Measurements from ENCODE around the gene ARMC9. TPM values are rescaled to one million over a fixed set of nuclear protein-coding genes. Genes with fewer than 3 reads are reported as not detected.

ARMC9 gene
- total RNA-seq, 3 donors from 2014 or later, result 10.9 to 32.2 (median 11.9) TPM

- intact Hi-C loops (cut with DNase I, micrococcal nuclease), result no loop called here
- peak in 2 of 3 donors; percentile 38 to 65 for DNase-seq
- H3K9me3 ChIP-seq, result no peaks in the 10 kb centered on the region
- peak; percentile 37 for ATAC-seq
- TF ChIP-seq CTCF (IDR thresholded peaks at IDR 0.05), result no peak
- H3K4me1 ChIP-seq (ENCODE audit: low read depth), result peaks cover 6% of the 10 kb centered on the region
- H3K36me3 ChIP-seq (ENCODE audit: low read depth), result no peaks in the 10 kb centered on the region
- H3K4me3 ChIP-seq, result no peak overlapping the region
Measured at GRCh38 chr2:231321556-231322334, 123.3 kb downstream of the ARMC9 start.

GRCh38 chr2:231323316-231323715 lies 124.9 kb downstream of the ARMC9 start:
- H3K36me3 ChIP-seq (ENCODE audit: low read depth), result no peaks in the 10 kb centered on the region
- no peaks in the 10 kb centered on the region for H3K9me3 ChIP-seq
- DNase-seq (no peak), ATAC-seq (no peak)
- H3K4me1 ChIP-seq (ENCODE audit: low read depth), result peaks cover 6% of the 10 kb centered on the region
- intact Hi-C loops (cut with DNase I, micrococcal nuclease), result no loop called here
- no peak for TF ChIP-seq CTCF (IDR thresholded peaks at IDR 0.05)
- H3K4me3 ChIP-seq, result no peak overlapping the region

GRCh38 chr2:231325826-231326225 lies 127.4 kb downstream of the ARMC9 start:
- Histone ChIP-seq H3K4me1 (ENCODE audit: low read depth) (no peaks in the 10 kb centered on the region), H3K36me3 (ENCODE audit: low read depth) (no peaks in the 10 kb centered on the region), H3K4me3 (no peak overlapping the region), H3K9me3 (no peaks in the 10 kb centered on the region)
- TF ChIP-seq CTCF (IDR thresholded peaks at IDR 0.05), result no peak
- intact Hi-C loops (cut with DNase I, micrococcal nuclease), result no loop called here
- DNase-seq (no peak), ATAC-seq (no peak)

- no peak overlapping the region for H3K4me3 ChIP-seq
- no peaks in the 10 kb centered on the region for H3K4me1 ChIP-seq (ENCODE audit: low read depth)
- no peak for DNase-seq
- intact Hi-C loops (cut with DNase I, micrococcal nuclease), result no loop called here
- no peak for ATAC-seq
- no peak for TF ChIP-seq CTCF (IDR thresholded peaks at IDR 0.05)
- no peaks in the 10 kb centered on the region for H3K36me3 ChIP-seq (ENCODE audit: low read depth)
- H3K9me3 ChIP-seq, result no peaks in the 10 kb centered on the region
Measured at GRCh38 chr2:231326404-231326803, 128.0 kb downstream of the ARMC9 start.

- no peak for TF ChIP-seq CTCF (IDR thresholded peaks at IDR 0.05)
- no peaks in the 10 kb centered on the region for H3K4me1 ChIP-seq (ENCODE audit: low read depth)
- intact Hi-C loops (cut with DNase I, micrococcal nuclease), result no loop called here
- ATAC-seq, result no peak
- no peaks in the 10 kb centered on the region for H3K9me3 ChIP-seq
- no peaks in the 10 kb centered on the region for H3K36me3 ChIP-seq (ENCODE audit: low read depth)
- DNase-seq, result no peak
- H3K4me3 ChIP-seq, result no peak overlapping the region
Measured at GRCh38 chr2:231330311-231330710, 131.9 kb downstream of the ARMC9 start.
